Calu3 (cell line): ENCODE results near the gene GGN. TPM values are rescaled to one million over a fixed set of nuclear protein-coding genes. Genes with fewer than 3 reads are reported as not detected.

ENCODE experiments used
- BruUV-seq: library from RNA; stranded (reverse); fragments of 400-500 nt; replicated peaks from 2 replicates; lab custom pipeline; 2021; lab: Mats Ljungman, UMichigan
- CTCF ChIA-PET: fragments of 300-600 bp; sonication (Branson Sonifier 250); formaldehyde crosslinking; loops from one replicate; lab custom pipeline; 2022; ENCODE audit warnings: antibody characterized with exemption; lab: Charles Lee
- DNase-seq: peaks from one replicate; pipeline ENCODE4 v3.0.0; 2022
- H3K27ac Mint-ChIP-seq: one replicate; pipeline ENCODE4 v1.8.0; 2022; ENCODE audit warnings: mixed read lengths; ENCODE audit not compliant: unreplicated experiment
- H3K27me3 Mint-ChIP-seq: one replicate; pipeline ENCODE4 v1.8.0; 2022; ENCODE audit warnings: mixed read lengths; ENCODE audit not compliant: unreplicated experiment
- H3K36me3 Mint-ChIP-seq: one replicate; pipeline ENCODE4 v1.8.0; 2022; ENCODE audit warnings: mild to moderate bottlenecking, moderate library complexity, mixed read lengths; ENCODE audit not compliant: insufficient read depth, unreplicated experiment
- H3K4me1 Mint-ChIP-seq: one replicate; pipeline ENCODE4 v1.8.0; 2022; ENCODE audit warnings: mild to moderate bottlenecking, low read depth, mixed read lengths; ENCODE audit not compliant: unreplicated experiment
- H3K4me3 Mint-ChIP-seq: one replicate; pipeline ENCODE4 v1.8.0; 2022; ENCODE audit warnings: mild to moderate bottlenecking, low read depth, moderate library complexity, mixed read lengths; ENCODE audit not compliant: unreplicated experiment
- H3K9me3 Mint-ChIP-seq: one replicate; pipeline ENCODE4 v1.8.0; 2022; ENCODE audit warnings: low read depth, mixed read lengths; ENCODE audit not compliant: unreplicated experiment
- CTCF ChIP-seq: fragments of 200-600 bp; IDR thresholded peaks from one replicate; pipeline ENCODE4 v1.8.0; 2022; ENCODE audit warnings: antibody characterized with exemption; ENCODE audit not compliant: unreplicated experiment
- intact Hi-C: fragments of 100-400 bp; cut with micrococcal nuclease; formaldehyde crosslinking; loops from one replicate; pipeline ENCODE4 v1.10.0; 2022; ENCODE audit not compliant: unreplicated experiment
- total RNA-seq: library from RNA; stranded (reverse); gene quantifications from 2 replicates; pipeline ENCODE4 v1.2.3, GENCODE V29; 2022

Gene GGN
- total RNA-seq, 1 experiment from 2014 or later = 0.40 TPM

- H3K9me3 Mint-ChIP-seq = no peaks in the 10 kb centered on the region
- DNase-seq = no peak
- peaks cover 78% of the 10 kb centered on the region for H3K36me3 Mint-ChIP-seq
- CTCF ChIA-PET = interaction anchor here (0.6 kb wide), 2 partner anchors 116 to 145 kb away, joined by 4 read pairs; no protein-coding TSS in a partner anchor
- H3K4me1 Mint-ChIP-seq = peaks cover 15% of the 10 kb centered on the region
- BruUV-seq = no TSS peak
- intact Hi-C loops = no loop called here
- no peak overlapping the region for H3K4me3 Mint-ChIP-seq
- H3K27me3 Mint-ChIP-seq = peaks cover 9% of the 10 kb centered on the region
- no peak for TF ChIP-seq CTCF
- H3K27ac Mint-ChIP-seq = no peak overlapping the region
Observed at GRCh38 chr19:38385057-38385803, 2.6 kb downstream of the GGN start.

GRCh38 chr19:38384209-38385027, 3.4 kb downstream of the GGN start:
- intact Hi-C loops = no loop called here
- BruUV-seq = no TSS peak
- peaks cover 1% of the 10 kb centered on the region for H3K27me3 Mint-ChIP-seq
- H3K27ac Mint-ChIP-seq = no peak overlapping the region
- no peaks in the 10 kb centered on the region for H3K9me3 Mint-ChIP-seq
- CTCF ChIA-PET = interaction anchor here (0.5 to 1.2 kb wide), 3 partner anchors 10 to 155 kb away, joined by 3 to 4 read pairs (median 3); partner anchors contain the start of gene PSMD8
- no peak for DNase-seq
- H3K36me3 Mint-ChIP-seq = peaks cover 80% of the 10 kb centered on the region
- H3K4me1 Mint-ChIP-seq = peaks cover 15% of the 10 kb centered on the region
- peak; percentile 52 for TF ChIP-seq CTCF
- no peak overlapping the region for H3K4me3 Mint-ChIP-seq

- Mint-ChIP-seq H3K4me3 (no peak overlapping the region), H3K27me3 (no peaks in the 10 kb centered on the region), H3K4me1 (peaks cover 15% of the 10 kb centered on the region), H3K36me3 (peaks cover 81% of the 10 kb centered on the region), H3K9me3 (no peaks in the 10 kb centered on the region), H3K27ac (no peak overlapping the region)
- intact Hi-C loops = no loop called here
- no peak for TF ChIP-seq CTCF
- CTCF ChIA-PET = interaction anchor here (1.2 kb wide), 1 partner anchor 10 kb away, joined by 3 read pairs; the partner anchor contains the start of gene PSMD8
- no TSS peak for BruUV-seq
- DNase-seq = no peak
Observed at GRCh38 chr19:38383743-38384142, 4.1 kb downstream of the GGN start.

- Mint-ChIP-seq H3K36me3 (peaks cover 82% of the 10 kb centered on the region), H3K27ac (no peak overlapping the region), H3K27me3 (no peaks in the 10 kb centered on the region), H3K4me3 (no peak overlapping the region), H3K4me1 (peaks cover 12% of the 10 kb centered on the region), H3K9me3 (no peaks in the 10 kb centered on the region)
- intact Hi-C loops = no loop called here
- CTCF ChIA-PET = no interaction called here
- BruUV-seq = no TSS peak
- no peak for TF ChIP-seq CTCF
- no peak for DNase-seq
Observed at GRCh38 chr19:38383184-38383583, 4.7 kb downstream of the GGN start.
